Smooth muscle cell (in vitro differentiated cells): Measurements from ENCODE around the gene ARL15. TPM values are rescaled to one million over a fixed set of nuclear protein-coding genes. Genes with fewer than 3 reads are reported as not detected.

Experiments
- DNase-seq: peaks from one replicate; lab custom pipeline; 2025; ENCODE audit not compliant: unreplicated experiment; lab: John Stamatoyannopoulos, UW
- H2AFZ ChIP-seq: fragments of 200-600 bp; sonication (generic); 2 replicates; pipeline ENCODE4 v1.6.0; 2016; ENCODE audit warnings: antibody characterized with exemption, low read depth, mild to moderate bottlenecking
- H3F3A ChIP-seq: fragments of 200-600 bp; sonication (generic); 2 replicates; pipeline ENCODE4 v1.6.0; 2017; ENCODE audit warnings: antibody characterized with exemption, low read depth
- H3K27ac ChIP-seq: fragments of 200-600 bp; sonication (generic); 2 replicates; pipeline ENCODE4 v1.5.1; 2016; ENCODE audit warnings: low read depth, mild to moderate bottlenecking
- H3K27me3 ChIP-seq: fragments of 200-600 bp; sonication (generic); 2 replicates; pipeline ENCODE4 v1.6.1; 2016; ENCODE audit warnings: low read depth, mild to moderate bottlenecking
- H3K36me3 ChIP-seq: fragments of 200-600 bp; sonication (generic); 2 replicates; pipeline ENCODE4 v1.5.1; 2016; ENCODE audit warnings: low read depth
- H3K4me1 ChIP-seq: fragments of 200-600 bp; sonication (generic); 2 replicates; pipeline ENCODE4 v1.5.1; 2016; ENCODE audit warnings: low read depth
- H3K4me2 ChIP-seq: fragments of 200-600 bp; sonication (generic); 2 replicates; pipeline ENCODE4 v1.6.0; 2016; ENCODE audit warnings: mild to moderate bottlenecking
- H3K4me3 ChIP-seq: fragments of 200-600 bp; sonication (generic); 2 replicates; pipeline ENCODE4 v1.5.1; 2016; ENCODE audit warnings: mild to moderate bottlenecking
- H3K79me2 ChIP-seq: fragments of 200-600 bp; sonication (generic); 2 replicates; pipeline ENCODE4 v1.6.0; 2016; ENCODE audit warnings: low read depth, mild to moderate bottlenecking
- H3K9ac ChIP-seq: fragments of 200-600 bp; sonication (generic); 2 replicates; pipeline ENCODE4 v1.6.0; 2016; ENCODE audit warnings: low read depth
- H3K9me3 ChIP-seq: fragments of 200-600 bp; sonication (generic); replicated peaks from 2 replicates; pipeline ENCODE4 v1.5.1; 2016; ENCODE audit warnings: low read depth
- H4K20me1 ChIP-seq: fragments of 200-600 bp; sonication (generic); 2 replicates; pipeline ENCODE4 v1.6.0; 2016; ENCODE audit warnings: low read depth
- CTCF ChIP-seq: fragments of 200-600 bp; sonication (generic); IDR thresholded peaks from 2 replicates; pipeline ENCODE4 v1.5.1; 2017; ENCODE audit warnings: borderline replicate concordance, mild to moderate bottlenecking, antibody characterized with exemption; ENCODE audit not compliant: insufficient read depth, poor library complexity, severe bottlenecking
- WGBS: methylation state at CpG from one replicate; pipeline ENCODE4 v1.1.7; 2016; ENCODE audit warnings: low lambda C conversion rate; 5-methylcytosine and 5-hydroxymethylcytosine counted together
- polyA plus RNA-seq: library from polyadenylated mRNA; unstranded; fragments of >200 nt; fragmentation: Nextera tagmentation; extraction: Ambion mirVana; gene quantifications from 2 replicates; pipeline ENCODE4 v1.2.1, GENCODE V29; 2016
- total RNA-seq: library from RNA; depleted of rRNA; stranded (reverse); fragments of >200 nt; gene quantifications from 2 replicates; pipeline ENCODE4 v1.2.3, GENCODE V29; 2014

ARL15 gene
- total and polyA plus RNA-seq, 2 experiments from 2014 or later, result 9.8 to 51.1 TPM

- H3K4me3 ChIP-seq, result no peak overlapping the region
- H3K27ac ChIP-seq, result no peak overlapping the region
- no peaks in the 10 kb centered on the region for H3F3A ChIP-seq
- H3K79me2 ChIP-seq, result no peaks in the 10 kb centered on the region
- no peaks in the 10 kb centered on the region for H4K20me1 ChIP-seq
- H3K36me3 ChIP-seq, result no peaks in the 10 kb centered on the region
- no peak overlapping the region for H3K9ac ChIP-seq
- no peak for DNase-seq
- H3K9me3 ChIP-seq, result no peaks in the 10 kb centered on the region
- no peaks in the 10 kb centered on the region for H3K4me1 ChIP-seq
- 89% methylated on average over 3 of the region's 3 CpGs for WGBS
- no peaks in the 10 kb centered on the region for H3K27me3 ChIP-seq
- TF ChIP-seq CTCF, result no peak
- H3K4me2 ChIP-seq, result no peak overlapping the region
- H2AFZ ChIP-seq, result no peak overlapping the region
Observed at GRCh38 chr5:53950621-53951020, 359.8 kb downstream of the ARL15 start.

GRCh38 chr5:53948598-53948997, 361.8 kb downstream of the ARL15 start:
- H3K4me1 ChIP-seq, result no peaks in the 10 kb centered on the region
- no peak for TF ChIP-seq CTCF
- no peak overlapping the region for H3K4me3 ChIP-seq
- H3K36me3 ChIP-seq, result no peaks in the 10 kb centered on the region
- no peak for DNase-seq
- WGBS, result 95% methylated on average over 4 of the region's 4 CpGs
- no peaks in the 10 kb centered on the region for H3K27me3 ChIP-seq
- no peaks in the 10 kb centered on the region for H4K20me1 ChIP-seq
- no peaks in the 10 kb centered on the region for H3K9me3 ChIP-seq
- no peaks in the 10 kb centered on the region for H3K79me2 ChIP-seq
- H3K4me2 ChIP-seq, result no peak overlapping the region
- no peaks in the 10 kb centered on the region for H3F3A ChIP-seq
- H2AFZ ChIP-seq, result no peak overlapping the region
- no peak overlapping the region for H3K27ac ChIP-seq
- no peak overlapping the region for H3K9ac ChIP-seq

GRCh38 chr5:53946405-53947100, 363.8 kb downstream of the ARL15 start:
- Histone ChIP-seq H4K20me1 (no peaks in the 10 kb centered on the region), H3K4me2 (no peak overlapping the region), H3K79me2 (no peaks in the 10 kb centered on the region), H3K27me3 (no peaks in the 10 kb centered on the region), H2AFZ (no peak overlapping the region), H3K27ac (no peak overlapping the region), H3K4me3 (no peak overlapping the region), H3K36me3 (no peaks in the 10 kb centered on the region), H3F3A (no peaks in the 10 kb centered on the region), H3K4me1 (no peaks in the 10 kb centered on the region), H3K9ac (no peak overlapping the region), H3K9me3 (no peaks in the 10 kb centered on the region)
- TF ChIP-seq CTCF, result no peak
- no peak for DNase-seq
- WGBS, result 95% methylated on average over 5 of the region's 5 CpGs

- Histone ChIP-seq H3K79me2 (no peaks in the 10 kb centered on the region), H3K36me3 (no peaks in the 10 kb centered on the region), H4K20me1 (no peaks in the 10 kb centered on the region), H3F3A (no peaks in the 10 kb centered on the region), H3K4me2 (no peak overlapping the region), H3K4me3 (no peak overlapping the region), H3K9ac (no peak overlapping the region), H3K9me3 (no peaks in the 10 kb centered on the region), H3K4me1 (no peaks in the 10 kb centered on the region), H3K27ac (no peak overlapping the region), H3K27me3 (no peaks in the 10 kb centered on the region), H2AFZ (no peak overlapping the region)
- DNase-seq, result no peak
- TF ChIP-seq CTCF, result no peak
- WGBS, result 63% methylated on average over 7 of the region's 7 CpGs
Observed at GRCh38 chr5:53944981-53945380, 365.4 kb downstream of the ARL15 start.
